AG10803 (cell line): ENCODE results near the gene FAM83G.

Experiments
- DNase-seq: peaks from one replicate; pipeline ENCODE4 v3.0.0; 2010; ENCODE audit warnings: low read depth
- H3K4me3 ChIP-seq: 2 replicates; pipeline ENCODE4 v1.5.1; 2011; ENCODE audit warnings: mild to moderate bottlenecking, low read length, control low read depth
- CTCF ChIP-seq: conservative IDR thresholded peaks from 2 replicates; pipeline ENCODE4 v1.5.1; 2011; ENCODE audit warnings: mild to moderate bottlenecking, low read length, control low read depth, inconsistent platforms

Gene FAM83G

DNA sequence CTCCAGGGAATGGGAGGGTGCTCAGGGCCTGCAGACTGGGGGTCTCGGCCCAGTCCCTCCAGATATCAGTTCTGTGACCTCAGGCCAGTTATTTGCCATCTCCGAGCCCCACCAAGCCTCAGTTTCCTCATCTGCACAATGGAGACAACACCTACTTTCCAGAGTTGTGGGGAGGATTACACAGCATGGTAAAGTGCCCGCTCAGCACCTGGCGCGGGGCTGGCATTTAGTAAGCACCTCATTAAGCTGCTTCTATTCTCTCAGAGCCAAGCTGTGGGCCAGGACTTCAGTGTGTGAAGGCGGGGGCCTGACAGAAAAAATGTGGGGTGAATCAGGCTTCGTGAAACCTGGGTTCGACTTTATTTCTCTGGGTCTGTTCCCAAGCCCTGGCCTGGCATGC, 5.2 kb downstream of the FAM83G start:
- no peak overlapping the region for H3K4me3 ChIP-seq
- TF ChIP-seq CTCF: no peak
- no peak for DNase-seq

DNA sequence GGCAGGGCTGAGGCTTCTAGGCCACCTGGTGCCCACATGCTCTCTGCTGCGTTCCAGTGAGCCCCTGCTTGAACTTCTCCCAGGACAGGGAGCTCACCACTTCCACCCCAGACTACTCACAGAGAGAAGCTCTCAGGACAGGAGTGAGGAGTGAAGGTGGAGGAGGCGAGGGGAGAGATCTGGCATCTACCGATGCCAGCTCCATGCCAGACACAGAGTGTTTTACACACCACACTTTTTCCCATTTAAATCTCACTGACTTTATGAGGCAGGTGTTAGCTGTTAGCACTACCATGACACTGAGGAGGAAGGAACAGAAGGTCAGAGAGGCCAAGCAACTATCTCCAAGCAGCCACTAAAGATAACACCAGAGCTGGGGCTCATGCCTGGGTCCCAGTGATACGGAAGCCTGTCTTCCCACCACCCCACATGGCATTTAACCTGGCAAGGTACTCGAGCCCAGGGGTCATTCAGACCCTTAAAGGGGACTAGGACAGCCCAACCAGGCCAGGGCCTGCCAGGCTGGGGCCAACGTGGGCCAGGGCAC, 6.8 kb downstream of the FAM83G start:
- TF ChIP-seq CTCF: no peak
- no peak overlapping the region for H3K4me3 ChIP-seq
- DNase-seq: no peak

GRCh38 chr17:18996458-18996857, 8.1 kb downstream of the FAM83G start:
- no peak for DNase-seq
- TF ChIP-seq CTCF: no peak

DNA sequence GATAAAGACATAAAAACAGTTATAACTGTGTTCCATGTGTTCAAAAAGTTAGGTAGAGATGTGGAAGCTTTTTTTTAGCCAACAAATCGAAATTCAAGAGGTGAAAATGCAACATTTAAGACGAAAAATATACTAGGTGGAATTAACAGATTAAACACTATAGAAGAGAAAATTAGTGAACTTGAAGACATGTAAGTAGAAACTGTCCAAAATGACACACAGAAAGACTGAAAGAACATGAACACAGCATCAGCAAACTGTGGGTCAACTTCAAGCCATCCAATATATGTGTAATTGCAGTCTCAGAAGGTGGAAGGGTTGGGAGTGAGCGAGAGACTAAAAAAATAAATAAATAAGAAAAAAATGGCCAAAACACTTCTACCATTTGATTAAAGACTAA, 9.3 kb downstream of the FAM83G start:
- no peak for DNase-seq
- no peak for TF ChIP-seq CTCF
- no peak overlapping the region for H3K4me3 ChIP-seq

More at GRCh38 chr17:18996458-18996857, 8.1 kb downstream of the FAM83G start:
- no peak overlapping the region for H3K4me3 ChIP-seq

GRCh38 chr17:18994631-18995030, 9.9 kb downstream of the FAM83G start:
- H3K4me3 ChIP-seq: no peak overlapping the region
- TF ChIP-seq CTCF: no peak
- no peak for DNase-seq

DNA sequence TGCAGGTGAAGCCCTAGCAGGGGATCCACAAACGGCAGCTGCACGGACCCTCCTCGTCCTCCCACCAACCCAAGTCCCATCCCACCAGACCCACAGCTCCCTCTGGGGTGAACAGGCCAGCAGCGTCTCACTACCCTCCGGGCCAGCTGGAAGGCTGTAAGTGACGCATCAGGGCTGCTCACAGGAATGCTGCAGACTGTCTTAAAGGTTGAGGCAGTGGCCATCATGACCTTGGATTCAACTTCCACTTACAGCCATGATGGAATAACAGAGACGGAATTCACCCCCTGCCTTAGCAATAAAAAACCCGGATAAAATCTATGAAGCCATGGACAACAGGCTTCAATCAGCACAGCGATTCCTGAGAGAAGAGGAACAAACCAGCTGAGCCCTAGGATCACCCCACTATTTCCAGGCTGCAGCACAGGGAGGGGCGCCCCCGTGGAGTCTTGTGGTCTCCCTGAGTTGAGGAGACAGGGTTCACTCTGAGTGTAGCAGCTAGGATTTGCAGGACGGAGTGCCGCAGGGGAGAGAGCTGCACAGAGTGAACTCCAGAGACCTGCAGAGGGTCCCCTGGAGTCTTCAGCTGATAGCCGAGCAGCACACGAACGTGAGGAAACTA, 10.5 kb downstream of the FAM83G start:
- TF ChIP-seq CTCF: no peak
- DNase-seq: no peak
- H3K4me3 ChIP-seq: no peak overlapping the region

DNA sequence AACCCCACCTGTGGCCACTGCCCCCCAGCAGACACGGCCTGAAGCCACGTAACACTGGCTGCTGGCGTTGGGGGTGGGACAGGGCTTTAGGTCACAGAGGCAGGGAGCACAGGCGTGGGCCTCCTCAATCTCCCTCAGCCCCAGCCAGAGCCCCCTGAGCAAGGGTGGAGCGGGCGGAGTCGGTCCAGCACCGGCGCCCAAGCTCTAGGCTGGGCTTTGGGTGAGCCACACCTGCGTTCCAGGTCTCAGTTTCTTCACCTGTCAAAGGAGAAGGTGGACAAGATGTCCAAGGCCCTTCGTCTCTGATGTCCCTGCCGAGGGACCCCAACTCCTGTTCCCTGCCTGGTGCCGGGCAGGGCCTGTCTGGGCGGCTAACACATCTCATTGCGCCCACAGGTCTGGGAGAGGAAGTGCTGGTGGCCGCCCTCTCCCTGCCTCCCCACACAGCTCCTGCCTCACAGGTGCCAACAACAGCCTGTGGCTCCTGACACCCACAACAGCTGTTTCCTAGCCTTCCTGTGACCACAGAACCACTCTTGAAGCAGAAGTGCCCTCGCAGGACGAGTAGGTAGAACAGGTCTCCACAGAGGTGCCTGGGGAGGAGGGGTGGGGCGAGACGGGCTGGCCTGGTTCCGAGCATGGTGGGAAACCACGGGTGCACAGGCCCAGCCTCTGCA, 12.0 kb downstream of the FAM83G start:
- DNase-seq: no peak
- TF ChIP-seq CTCF: no peak
- no peak overlapping the region for H3K4me3 ChIP-seq
